ENCODE measurements around the gene MMP19. TPM values are rescaled to one million over a fixed set of nuclear protein-coding genes. Genes with fewer than 3 reads are reported as not detected.
A peak's percentile ranks its signal among the peaks of the same experiment; 100 is the strongest.
"Not testable (repeated sequence)": the region's sequence is repeated elsewhere in the genome, so short reads cannot be mapped to it uniquely, and the experiment has no call there.

Gene MMP19
- total RNA-seq, 1 experiment from 2014 or later: 0.58 TPM

DNA sequence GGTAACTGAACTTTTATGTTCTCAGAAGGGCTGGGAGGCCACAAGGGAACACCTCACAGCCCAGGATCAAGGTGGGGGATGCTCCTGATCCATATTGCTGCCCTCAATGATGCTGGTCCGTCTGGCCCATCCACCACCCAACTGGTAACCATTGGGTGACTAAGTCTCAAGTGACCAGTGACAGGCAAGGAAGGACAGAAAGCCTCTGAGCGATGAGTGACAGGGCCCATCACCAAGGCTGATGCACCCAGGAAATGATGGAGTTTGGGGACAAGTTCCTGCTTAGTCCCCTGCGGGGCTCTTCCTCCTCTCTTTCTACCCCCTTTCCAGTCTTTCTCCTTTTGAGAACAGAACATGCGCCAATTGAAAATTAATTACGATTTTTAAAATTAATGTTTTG, 2.6 kb upstream of the MMP19 start:
- no peak for DNase-seq (ENCODE audit: low read depth)

DNA sequence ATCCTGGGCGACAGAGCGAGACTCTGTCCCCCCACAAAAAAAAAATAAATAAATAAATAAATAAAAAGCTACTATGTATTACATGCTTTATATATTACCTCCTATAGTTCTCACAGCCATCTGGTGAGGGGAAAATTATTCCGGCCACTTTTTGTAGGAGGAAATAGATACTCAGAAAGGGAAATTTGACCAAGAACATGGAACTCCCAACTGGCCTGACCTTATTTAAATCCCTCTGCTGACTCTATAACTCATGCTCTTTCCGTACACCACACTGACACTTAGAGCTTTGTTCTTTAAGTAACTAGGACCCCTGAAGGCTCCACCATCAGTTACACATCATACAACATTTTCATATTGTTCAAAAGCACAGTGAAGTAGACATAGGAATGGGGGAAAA, 2.2 kb upstream of the MMP19 start:
- DNase-seq (ENCODE audit: low read depth): no peak

DNA sequence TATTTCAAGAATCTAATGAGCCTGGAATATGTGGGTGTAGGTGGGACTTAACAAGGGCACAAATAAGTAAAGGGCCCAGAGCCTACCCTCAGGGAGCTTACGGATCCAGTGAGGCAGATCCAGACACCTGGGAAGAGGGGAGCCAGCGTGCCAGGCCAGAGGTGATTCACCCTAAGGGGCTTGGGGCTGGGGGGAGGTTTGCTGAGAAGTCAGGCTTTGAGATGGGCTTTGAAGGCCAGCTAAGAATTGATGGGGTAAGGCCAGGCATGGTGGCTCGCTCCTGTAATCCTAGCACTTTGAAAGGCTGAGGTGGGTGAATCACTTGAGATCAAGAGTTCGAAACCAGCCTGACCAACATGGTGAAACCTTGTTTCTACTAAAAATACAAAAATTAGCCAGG, 695 bp upstream of the MMP19 start:
- no peak for DNase-seq (ENCODE audit: low read depth)

DNA sequence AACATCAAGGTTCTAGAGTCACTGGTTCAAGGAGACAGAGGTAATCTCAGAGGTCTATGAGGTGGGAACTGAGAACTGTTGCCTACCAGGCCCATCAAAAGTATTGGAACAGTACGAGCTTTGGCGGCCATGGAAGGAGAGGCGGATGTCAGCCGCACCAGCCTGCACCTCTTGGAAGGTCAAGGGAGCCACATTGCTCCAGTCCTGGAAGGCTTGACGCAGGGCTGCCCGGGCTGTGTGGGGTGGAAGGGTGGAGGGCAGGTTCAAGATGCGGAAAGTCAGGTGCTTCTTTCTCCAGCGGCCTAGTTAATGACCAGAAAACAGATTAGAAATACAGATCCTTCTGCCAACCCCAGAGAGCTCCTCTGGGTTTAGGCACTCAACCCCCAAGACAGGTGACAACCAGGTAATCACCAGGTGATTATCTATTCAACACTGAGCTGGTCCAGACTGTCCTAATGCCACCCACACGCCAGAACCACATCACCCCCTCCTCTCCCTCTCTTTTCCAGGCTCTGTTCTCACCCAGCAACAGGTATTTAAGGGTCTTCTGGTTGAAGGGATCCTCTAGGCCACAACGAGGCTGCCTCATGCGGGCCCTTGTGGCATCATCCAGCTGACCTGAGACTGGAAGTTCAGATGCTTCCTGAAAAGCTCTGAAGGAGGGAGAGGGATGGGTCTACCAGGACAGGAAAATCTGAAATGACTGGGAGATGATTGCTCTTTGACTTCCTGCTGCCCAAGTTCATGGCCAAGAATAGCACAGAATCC, 2.0 kb downstream of the MMP19 start:
- no peak for DNase-seq (ENCODE audit: low read depth)

DNA sequence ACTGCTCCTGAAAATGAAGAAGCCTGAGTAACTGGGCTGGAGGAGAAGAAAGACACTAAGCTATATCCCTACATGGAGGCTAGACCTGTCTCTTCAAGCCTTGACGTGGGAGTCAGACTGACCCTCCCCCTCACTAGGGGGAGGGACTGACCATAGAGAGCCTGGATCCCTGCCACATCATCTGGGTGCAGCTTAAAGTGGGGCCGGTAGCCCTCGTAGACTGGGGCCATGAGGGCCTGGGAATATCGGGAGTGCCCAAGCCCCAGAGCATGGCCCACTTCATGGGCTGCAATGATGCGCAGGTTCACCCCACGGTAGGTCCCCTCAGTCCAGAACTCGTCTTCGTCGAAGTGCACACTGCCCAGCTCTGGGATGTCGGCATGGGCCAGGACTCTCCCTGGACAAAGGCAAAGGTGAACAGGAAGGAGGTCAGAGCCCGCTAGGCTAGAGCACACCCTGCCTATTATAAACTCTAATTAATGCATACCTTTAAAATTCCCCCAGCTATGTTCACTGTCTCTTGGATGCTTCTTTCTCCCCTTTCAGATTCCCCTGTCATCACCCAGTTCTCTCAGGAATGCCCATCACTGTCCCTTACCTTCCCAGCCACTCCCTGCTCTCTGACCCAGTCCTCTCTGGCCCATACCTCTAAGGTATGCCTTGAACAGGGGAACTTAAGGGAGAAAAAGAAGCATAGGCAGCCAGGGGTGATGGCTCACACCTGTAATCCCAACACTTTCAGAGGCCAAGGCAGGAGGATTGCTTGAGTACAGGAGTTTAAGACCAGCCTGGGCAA, 3.2 kb downstream of the MMP19 start:
- DNase-seq (ENCODE audit: low read depth): no peak

DNA sequence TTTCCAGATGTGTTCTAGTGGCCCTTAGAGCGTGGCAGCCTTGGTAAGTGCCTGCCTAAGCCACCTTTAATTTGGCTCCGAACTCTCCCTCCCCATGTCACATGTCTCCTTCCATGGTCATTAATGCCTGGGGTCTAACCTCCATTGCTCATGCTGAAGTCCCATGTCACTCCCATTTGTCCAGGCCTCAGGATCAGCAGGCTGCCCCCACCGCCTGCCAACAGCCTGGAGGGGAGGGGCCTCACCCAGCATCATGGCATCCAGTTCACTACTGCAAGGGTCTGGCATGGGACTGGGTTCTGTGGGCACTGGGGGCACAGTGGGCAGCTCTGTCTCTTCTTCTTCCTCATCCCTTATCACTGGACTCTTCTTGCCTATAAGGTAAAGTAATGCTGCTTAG, 4.4 kb downstream of the MMP19 start:
- no peak for DNase-seq (ENCODE audit: low read depth)

DNA sequence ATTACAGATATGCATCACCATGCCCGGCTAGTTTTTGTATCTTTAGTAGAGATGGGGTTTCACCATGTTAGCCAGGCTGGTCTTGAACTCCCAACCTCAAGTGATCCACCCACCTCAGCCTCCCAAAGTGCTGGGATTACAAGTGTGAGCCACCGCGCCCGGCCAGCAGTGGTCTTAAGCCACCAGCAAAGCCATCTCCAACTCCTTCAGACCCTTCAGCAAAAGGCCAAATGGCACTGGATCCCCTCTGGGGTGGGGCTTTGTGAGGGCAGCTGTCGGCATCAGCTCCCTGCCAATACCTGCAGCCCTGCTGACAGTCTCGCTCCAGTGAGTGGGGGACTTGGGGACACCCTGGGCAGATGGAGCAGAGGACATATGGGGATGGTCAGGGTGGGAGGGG, 8.3 kb downstream of the MMP19 start:
- not testable (repeated sequence) for DNase-seq (ENCODE audit: low read depth)

DNA sequence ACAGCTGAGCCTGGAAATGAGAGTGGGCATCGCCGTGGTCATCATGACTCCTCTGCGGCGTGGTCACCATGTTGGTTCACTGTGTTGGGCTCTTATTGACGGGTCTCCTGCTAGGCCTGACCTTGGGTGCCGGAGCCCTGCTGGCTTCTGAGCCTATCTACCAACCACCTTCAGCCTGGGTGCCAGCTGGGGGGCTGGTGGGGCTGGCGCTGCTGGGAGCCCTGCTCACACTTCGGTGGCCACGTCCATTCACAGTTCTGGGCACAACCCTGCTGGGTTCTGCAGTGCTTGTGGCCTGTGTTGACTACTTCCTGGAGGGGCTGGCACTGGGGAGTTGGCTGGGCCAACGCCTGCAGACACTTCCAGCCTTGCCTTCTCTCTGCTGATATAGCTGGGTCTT, 9.7 kb downstream of the MMP19 start:
- no peak for DNase-seq (ENCODE audit: low read depth)

DNA sequence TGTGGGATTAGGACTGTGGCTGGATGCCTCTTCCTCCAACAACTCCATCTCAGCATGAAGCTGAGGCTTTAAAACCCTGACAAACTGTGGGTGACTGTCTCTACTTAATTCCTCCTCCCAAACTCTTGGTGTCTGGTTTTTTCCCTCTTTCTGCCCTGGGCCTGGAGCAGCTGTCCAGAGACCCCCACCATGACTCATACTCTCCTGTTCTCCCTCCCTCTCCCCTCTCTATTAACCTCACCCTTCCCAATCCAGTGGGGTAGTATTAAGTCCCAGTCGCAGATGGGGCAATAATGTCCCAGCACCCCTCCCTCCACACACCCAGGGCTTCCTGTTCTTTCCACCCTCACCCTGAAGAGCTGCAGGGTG, 11.3 kb downstream of the MMP19 start:
- no peak for DNase-seq (ENCODE audit: low read depth)

DNA sequence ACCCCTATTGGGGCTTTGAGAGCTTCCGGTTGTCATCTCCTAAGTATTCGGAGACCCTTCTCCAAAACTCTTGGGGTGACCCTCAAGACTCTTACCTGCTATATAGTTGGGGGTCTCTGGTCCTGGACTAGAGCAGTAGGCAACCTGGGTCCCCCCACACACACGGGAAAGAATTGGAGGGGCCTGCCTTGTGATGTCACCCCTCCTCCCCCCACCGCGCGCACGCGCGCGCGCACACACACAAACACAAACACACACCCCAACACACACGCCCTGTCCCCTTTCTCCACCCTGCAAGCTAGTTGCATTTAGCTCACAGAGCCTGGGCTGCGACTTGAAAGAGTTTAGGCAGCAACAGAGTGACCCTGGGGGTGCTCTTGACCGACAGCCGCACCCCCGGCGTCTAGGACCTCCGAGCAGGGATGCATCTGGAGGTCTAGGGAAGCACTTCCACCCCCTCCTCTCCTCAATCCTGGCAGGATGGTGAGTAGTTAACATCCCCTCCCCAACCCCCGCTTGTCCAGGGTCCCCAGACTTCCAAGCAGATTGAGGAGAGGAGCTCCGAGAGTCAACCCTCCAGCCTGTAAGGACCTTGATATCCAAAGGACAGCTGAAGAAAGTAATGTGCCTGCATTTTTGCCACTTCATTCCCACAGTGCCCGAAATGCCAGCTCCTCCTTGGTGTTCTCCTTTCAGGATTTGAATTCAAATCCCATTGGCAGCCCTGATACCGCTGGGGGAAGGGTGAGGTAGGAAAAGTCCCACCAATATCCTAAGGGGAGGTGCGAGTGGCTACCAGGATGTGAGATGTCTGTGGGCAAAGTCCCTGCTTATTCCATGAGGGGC, 11.9 kb downstream of the MMP19 start:
- DNase-seq (ENCODE audit: low read depth): peak; percentile 28

DNA sequence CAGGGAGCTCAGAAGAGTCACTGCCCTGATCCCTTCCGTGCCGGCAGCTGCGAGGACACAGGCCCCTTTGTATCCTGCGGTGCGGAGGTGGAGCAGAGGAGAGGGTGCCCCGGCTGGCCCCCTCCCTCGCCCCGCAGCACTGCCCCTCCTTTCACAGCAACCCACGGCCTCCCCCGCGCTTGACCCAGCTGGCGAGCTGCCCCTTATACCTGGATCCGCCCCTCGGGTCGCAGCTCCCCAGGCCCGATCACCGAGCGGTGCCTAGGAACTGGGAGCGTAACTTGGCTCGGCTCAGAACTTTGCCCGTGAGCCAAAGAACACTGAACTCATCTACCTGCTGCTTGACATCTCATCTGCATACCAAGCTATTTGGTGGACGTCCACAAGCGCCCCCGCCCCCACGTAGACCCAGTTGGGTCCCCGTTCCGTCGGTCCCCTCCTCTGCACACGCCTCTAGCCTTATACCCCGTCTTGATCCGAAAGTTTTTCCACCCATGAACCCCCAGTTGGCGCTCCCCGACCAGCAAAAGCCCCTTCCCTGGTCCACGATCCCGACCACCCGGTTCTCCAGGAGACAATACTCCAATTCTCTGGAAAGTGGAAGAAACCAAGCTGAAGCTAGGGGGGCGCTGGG, 12.7 kb downstream of the MMP19 start:
- DNase-seq (ENCODE audit: low read depth): no peak

DNA sequence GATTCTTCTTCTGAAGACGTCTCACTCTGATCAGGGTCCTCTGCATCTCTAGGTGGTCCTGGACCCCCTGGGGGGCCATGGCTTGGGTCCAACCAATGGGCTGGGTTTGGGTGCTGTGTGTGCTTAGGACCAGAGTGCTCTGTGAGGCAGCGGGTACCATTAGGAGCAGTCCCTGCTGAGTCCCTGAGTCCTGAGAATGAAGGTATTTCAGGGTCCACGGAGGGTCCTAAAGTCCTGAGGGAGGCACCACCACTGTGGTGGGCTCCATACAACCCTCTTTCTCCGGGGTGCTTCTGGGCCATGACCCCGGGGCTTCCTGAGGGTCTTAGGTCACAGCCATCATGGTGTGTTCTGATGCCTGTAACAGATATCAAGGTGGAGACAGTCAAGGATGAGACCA, 14.4 kb downstream of the MMP19 start:
- DNase-seq (ENCODE audit: low read depth): no peak

DNA sequence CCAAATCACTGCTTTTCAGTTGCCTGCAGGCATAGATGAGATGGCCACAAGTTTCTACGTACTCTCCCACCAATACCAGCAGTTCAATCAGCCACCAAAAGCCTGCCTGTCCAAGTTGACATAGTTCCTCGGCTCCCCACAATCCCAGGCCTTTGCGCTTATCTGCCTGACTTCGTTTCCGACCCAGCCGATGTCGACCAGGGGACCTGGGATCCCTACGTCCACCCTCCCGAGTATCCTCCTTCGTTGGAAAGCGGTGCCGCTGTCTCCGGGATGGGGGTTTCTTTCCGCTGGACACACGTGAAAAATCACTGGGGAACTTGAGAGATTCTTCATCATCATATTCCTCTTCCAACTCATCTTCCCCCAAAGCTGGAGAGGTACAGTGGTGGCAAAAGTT, 14.9 kb downstream of the MMP19 start:
- no peak for DNase-seq (ENCODE audit: low read depth)

DNA sequence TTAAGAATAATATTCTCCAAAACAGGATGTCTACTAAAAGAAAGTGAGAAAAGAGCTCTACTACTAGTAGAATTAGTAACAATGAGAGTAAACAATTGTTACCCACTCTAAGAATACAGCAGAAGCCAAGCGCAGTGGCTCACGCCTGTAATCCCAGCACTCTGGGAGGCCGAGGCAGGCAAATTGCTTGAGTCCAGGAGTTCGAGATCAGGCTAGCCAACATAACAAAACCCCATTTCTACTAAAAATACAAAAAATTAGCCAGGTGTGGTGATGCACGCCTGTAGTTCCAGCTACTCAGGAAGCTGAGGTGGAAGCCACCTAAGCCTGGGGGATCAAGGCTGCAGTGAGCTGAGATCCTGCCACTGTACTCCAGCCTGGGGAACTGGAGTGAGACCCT, 18.0 kb downstream of the MMP19 start:
- DNase-seq (ENCODE audit: low read depth): no peak

DNA sequence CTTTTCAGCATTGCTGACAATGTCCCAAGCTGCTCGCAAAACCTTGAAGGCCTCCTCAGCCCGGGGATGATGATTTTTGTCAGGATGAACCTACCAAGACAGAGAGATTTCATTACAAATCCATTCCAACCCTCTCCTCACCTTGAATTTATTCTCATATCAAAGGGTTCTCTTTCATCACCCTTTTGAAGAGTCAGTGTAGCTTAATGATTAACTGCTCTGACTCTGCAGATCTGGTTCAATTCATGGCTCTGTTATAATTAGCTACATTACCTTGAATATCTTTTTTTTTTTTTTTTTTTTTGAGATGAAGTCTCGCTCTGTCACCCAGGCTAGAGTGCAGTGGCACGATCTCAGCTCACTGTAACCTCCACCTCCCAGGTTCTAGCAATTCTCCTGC, 19.3 kb downstream of the MMP19 start:
- DNase-seq (ENCODE audit: low read depth): no peak

DNA sequence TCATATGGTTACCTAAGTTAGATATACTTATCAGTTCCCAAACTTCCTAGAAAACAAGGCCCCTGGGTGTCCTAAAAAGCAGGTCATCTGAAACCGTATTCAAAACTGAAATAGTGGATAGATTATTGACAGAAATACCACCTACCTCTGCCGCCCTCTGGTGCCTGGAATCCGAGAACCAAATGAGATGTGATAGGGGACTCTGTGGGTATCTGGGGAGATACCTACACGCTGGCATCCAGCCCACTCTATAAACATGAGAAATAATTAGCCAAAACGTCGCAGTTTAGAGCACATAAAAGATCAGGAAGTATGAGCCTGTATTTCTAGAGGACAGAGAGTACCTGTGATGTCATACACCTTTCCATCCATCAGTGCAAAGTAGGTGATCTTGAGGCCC, 20.5 kb downstream of the MMP19 start:
- DNase-seq (ENCODE audit: low read depth): no peak

DNA sequence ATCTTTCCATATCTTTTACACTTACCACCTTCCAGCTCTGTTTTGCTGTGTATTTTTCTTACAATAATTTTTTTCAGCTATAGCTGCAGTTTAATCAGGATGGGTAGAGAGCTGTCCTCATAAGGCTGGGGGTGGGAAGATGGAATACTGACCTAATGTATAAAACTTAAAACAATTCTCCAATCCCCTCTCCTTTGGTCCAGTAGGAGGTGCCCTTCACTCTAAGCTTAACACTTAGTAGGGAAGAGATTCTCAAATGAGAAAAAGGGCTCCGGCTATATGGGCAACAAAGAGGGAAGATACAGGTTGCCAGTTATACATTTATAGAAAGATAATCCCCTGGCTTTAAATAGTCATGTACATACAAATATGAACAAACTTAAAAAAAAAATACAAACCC, 22.1 kb downstream of the MMP19 start:
- peak; percentile 13 for DNase-seq (ENCODE audit: low read depth)

DNA sequence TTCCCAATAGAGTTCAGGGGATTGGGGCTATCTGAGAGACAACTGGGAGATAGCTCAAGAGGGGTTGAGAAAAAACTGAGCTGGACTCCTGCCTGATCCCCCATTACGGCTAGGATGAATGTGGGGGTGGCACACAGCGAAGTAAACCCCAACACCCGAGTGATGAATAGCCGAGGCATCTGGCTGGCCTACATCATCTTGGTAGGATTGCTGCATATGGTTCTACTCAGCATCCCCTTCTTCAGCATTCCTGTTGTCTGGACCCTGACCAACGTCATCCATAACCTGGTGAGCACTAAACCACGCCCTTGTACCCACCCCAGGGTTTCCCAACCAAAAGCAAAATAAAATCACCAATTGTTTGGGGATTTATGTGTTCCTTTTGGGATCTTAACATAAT, 23.9 kb downstream of the MMP19 start:
- DNase-seq (ENCODE audit: low read depth): no peak

DNA sequence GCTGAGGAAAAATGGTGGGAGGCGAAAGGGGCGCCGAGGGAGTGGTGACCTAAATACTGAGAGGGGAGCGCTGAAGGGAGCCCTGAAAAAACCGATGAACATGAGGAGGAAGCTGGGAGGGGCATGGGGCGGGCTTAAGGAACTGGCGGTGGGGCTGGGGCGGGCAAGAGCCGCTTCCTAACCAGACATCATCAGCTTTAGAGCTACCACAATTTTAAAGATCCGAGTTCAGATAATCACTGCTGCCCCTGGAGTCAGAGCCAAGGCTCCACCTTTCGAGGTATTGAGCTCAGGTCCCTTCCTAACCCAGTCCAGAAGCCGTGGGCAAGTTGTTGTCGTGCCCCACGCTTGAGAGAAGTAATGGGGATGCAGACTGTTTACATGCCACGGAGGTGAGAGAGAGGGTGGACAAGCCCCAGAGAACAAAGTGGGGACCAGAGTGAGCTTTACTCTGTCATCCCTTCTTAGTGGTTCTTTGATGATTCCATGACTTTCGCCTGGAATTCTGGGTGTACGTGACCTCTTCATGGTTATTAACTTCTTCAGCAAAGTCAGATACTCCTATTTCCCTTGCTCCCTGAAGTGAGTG, 24.5 kb downstream of the MMP19 start:
- DNase-seq (ENCODE audit: low read depth): peak; percentile 12

DNA sequence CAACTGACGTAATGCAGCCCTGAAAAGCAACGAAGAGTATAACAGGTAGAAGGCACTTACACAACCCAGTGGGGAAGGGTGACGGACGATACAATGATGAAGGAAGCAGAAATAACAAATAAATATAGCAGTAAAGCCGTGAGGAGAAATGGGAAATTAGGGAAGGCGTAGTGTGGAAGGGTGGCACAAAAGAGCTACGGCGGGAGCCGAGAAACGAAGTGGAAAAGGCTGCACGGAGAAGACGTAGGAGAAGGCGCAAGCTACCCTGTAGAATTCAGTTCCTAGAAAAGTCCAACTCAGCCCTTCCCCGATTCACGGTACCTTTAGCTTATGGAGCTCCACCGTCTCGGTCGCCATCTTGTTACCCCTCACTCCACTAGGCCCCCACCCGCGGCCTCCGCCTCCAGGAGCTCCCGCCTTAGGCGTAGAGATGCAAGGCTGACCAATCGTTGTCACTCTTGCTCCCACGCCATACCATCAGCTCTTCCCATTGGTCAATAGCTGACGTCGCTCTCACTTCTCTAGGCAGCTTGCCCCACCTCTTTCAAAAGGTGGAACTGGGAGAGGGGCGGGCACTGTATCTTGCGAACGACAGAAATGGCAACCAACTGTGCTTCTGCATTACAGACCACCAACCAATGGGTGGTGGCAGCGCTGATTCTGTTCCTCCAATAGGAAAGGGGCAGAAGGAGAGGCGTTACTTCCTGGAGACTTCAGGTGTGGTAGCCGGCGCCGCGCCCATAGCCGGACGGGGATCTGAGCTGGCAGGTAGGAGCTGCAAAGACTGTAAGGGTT, 25.2 kb downstream of the MMP19 start, which contains the start of the genes ORMDL2 and SARNP:
TSS of gene ORMDL2 (plus strand) at position 697 of the 795 bp plus-strand sequence. CDS start 959 bp downstream, outside the sequence.
TSS of gene SARNP (minus strand) at position 380 of the 795 bp plus-strand sequence. CDS start at position 357, 23 bp downstream.
- peak; percentile 100 for DNase-seq (ENCODE audit: low read depth)
